Measurements from ENCODE around the gene SOX1.
A peak's percentile ranks its signal among the peaks of the same experiment; 100 is the strongest.

SOX1 gene

DNA sequence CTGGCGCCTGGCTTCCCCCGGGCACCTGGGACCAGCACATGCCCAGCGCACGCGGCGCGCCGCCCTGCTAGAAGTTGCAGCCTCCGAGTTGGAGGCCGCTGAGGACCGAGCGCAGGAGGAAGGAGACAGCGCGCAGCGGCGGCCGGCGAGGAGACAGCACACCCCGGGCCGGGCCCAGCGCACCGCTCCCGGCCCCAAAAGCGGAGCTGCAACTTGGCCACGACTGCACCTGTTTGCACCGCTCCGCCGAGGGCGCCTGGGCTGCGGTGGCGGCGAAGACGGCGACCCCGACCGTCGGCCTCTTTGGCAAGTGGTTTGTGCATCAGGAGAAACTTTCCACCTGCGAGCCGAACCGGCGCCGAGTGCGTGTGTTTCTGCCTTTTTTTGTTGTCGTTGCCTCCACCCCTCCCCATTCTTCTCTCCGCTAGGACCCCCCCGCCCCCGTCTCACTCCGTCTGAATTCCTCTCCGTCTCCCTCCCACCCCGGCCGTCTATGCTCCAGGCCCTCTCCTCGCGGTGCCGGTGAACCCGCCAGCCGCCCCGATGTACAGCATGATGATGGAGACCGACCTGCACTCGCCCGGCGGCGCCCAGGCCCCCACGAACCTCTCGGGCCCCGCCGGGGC, at the start of gene SOX1:
SOX1 (plus strand) TSS at position 34 of the 626 bp plus-strand sequence; CDS start at position 544, 510 bp downstream.
- DNase-seq, result no peak
- Mint-ChIP-seq H3K9me3 (peaks cover 16% of the 10 kb centered on the region), H3K27me3 (peaks cover 73% of the 10 kb centered on the region), H3K4me3 (peak within 1 kb of the TSS; percentile 65), H3K4me1 (ENCODE audit: low read depth) (peaks cover 21% of the 10 kb centered on the region), H3K36me3 (ENCODE audit: low read depth) (peaks cover 3% of the 10 kb centered on the region), H3K27ac (no peak within 1 kb of the TSS)

DNA sequence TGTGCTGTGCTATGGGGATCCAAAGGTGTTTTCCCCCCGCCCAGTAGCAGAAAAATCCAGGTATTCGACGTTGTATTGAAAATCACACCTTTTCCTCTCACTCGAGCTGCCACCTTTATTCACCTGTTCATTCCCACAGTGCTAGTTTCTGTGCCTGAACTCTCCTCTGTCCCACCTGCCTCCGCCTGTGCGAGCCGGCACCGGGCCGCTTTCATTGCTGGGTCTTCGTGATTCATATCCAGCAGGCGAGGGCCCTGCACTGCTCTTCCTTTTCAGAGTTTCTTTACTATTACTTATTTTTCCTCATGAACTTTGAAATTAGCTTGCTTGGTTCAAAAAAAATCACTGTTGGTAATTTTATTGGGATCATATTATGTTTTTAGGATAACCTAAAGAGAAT, 42.4 kb upstream of the SOX1 start:
- H3K27me3 Mint-ChIP-seq, result peaks cover 29% of the 10 kb centered on the region
- no peak overlapping the region for H3K4me3 Mint-ChIP-seq
- no peaks in the 10 kb centered on the region for H3K4me1 Mint-ChIP-seq (ENCODE audit: low read depth)
- DNase-seq, result no peak
- no peaks in the 10 kb centered on the region for H3K9me3 Mint-ChIP-seq
- no peaks in the 10 kb centered on the region for H3K36me3 Mint-ChIP-seq (ENCODE audit: low read depth)
- no peak overlapping the region for H3K27ac Mint-ChIP-seq

DNA sequence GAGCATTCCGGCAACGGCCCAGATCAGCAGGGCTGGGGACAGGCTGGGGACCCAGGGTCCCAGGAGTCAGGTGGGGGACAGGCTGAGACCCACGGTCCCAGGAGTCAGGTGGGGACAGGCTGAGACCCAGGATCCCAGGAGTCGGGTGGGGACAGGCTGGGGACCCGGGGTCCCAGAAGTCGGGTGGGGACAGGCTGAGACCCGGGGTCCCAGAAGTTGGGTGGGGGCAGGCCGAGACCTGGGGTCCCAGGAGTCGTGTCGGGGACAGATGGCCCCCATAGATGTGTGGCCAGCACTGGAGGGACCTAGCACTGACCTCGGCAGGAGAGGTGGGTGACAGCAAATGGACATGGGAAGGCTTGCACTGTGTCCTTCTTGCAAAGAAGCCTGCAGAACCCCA, 39.7 kb upstream of the SOX1 start:
- Mint-ChIP-seq H3K4me1 (ENCODE audit: low read depth) (no peaks in the 10 kb centered on the region), H3K27me3 (peaks cover 22% of the 10 kb centered on the region), H3K4me3 (no peak overlapping the region), H3K9me3 (no peaks in the 10 kb centered on the region), H3K36me3 (ENCODE audit: low read depth) (no peaks in the 10 kb centered on the region), H3K27ac (no peak overlapping the region)
- no peak for DNase-seq

GRCh38 chr13:112028481-112028880, 38.5 kb upstream of the SOX1 start:
- H3K4me1 Mint-ChIP-seq (ENCODE audit: low read depth), result no peaks in the 10 kb centered on the region
- DNase-seq, result no peak
- no peaks in the 10 kb centered on the region for H3K36me3 Mint-ChIP-seq (ENCODE audit: low read depth)
- no peaks in the 10 kb centered on the region for H3K9me3 Mint-ChIP-seq
- no peak overlapping the region for H3K27ac Mint-ChIP-seq
- H3K27me3 Mint-ChIP-seq, result peaks cover 22% of the 10 kb centered on the region
- H3K4me3 Mint-ChIP-seq, result no peak overlapping the region

DNA sequence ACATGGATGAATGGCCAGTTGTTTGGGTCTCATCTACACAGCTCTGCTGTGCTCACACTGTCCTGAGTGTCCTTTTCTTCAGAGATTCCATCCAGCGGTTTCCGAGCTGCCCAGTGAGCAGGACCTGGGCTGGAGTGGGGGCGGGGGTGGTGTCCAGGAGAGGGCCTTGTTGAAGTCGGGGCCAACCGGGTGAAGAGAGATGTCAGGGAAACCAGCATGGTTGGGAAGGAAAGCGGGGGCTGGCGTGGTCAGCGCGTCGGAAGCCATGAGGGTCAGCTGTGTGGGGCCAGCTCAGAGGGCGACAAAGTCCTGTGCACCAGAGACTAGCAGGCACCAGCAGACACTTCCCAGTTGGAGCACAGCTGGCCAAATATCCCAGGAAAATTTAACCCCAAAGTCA, 37.8 kb upstream of the SOX1 start:
- Mint-ChIP-seq H3K36me3 (ENCODE audit: low read depth) (no peaks in the 10 kb centered on the region), H3K27me3 (peaks cover 22% of the 10 kb centered on the region), H3K4me3 (no peak overlapping the region), H3K4me1 (ENCODE audit: low read depth) (no peaks in the 10 kb centered on the region), H3K9me3 (no peaks in the 10 kb centered on the region), H3K27ac (no peak overlapping the region)
- no peak for DNase-seq

DNA sequence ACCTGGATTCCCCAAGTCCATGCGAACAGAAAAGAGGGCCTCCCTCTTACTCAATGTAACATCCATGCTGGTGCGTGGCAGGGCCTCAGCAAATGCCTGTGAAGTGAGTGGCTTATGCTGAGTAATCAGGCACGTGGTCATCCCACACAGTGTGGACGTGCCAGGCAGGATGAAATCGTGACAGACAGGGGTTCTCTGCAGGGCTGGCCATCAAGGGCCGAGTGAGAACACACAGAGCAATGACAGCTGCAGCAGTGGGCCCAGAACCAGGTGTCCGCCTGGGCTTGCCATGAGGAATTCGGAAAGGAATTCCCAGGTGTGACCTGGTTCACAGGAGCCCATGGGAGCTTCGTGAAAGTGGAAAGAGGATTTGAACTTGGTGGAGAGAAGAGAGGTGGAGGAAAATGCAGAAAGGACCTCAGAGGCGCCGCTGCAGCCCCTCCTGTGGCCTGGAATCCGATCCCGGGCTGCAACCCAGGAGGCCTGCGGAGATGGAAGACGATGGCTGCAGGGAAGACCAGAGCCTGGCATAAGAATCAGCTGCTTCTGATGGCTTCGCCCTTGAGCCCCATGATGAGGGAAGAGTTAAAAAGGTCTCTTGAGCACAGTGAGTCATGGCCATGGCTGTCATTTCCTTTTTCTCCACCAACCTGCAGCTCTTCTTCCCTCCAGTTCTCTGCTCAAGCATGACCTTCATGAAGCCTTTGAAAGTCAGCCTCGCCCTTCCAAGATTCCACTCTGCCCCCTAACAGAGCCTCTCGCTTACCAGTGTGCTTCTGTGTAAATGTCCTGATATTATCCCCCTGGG, 34.6 kb upstream of the SOX1 start:
- no peaks in the 10 kb centered on the region for H3K4me1 Mint-ChIP-seq (ENCODE audit: low read depth)
- H3K27me3 Mint-ChIP-seq, result peaks cover 3% of the 10 kb centered on the region
- no peak for DNase-seq
- no peak overlapping the region for H3K27ac Mint-ChIP-seq
- H3K9me3 Mint-ChIP-seq, result no peaks in the 10 kb centered on the region
- no peak overlapping the region for H3K4me3 Mint-ChIP-seq
- H3K36me3 Mint-ChIP-seq (ENCODE audit: low read depth), result no peaks in the 10 kb centered on the region

- H3K27ac Mint-ChIP-seq, result no peak overlapping the region
- H3K4me3 Mint-ChIP-seq, result no peak overlapping the region
- H3K36me3 Mint-ChIP-seq (ENCODE audit: low read depth), result no peaks in the 10 kb centered on the region
- H3K4me1 Mint-ChIP-seq (ENCODE audit: low read depth), result no peaks in the 10 kb centered on the region
- no peak for DNase-seq
- peaks cover 11% of the 10 kb centered on the region for H3K27me3 Mint-ChIP-seq
- no peaks in the 10 kb centered on the region for H3K9me3 Mint-ChIP-seq
These were observed 32.7 kb upstream of the SOX1 start for GRCh38 chr13:112034231-112034630.

DNA sequence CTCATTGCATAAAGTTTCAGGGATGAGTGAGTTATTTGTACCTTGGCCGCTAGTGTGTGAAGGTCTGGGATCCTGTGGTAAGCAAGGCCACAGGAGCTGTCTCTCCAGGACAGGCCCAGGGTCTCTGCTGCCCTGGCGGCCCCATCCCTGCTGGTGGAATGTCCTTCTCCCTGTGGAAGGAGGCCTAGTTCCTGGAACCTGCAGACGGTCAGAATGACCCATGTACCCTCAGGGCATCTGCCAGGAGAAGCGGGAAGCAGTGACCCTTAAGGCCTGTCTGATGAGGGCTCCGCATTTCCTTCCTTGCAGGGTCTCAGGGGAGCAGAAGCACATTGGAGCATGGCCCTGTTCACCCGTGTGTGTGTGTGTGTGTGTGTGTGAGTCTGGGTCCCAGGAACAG, 32.1 kb upstream of the SOX1 start:
- Mint-ChIP-seq H3K4me3 (no peak overlapping the region), H3K27me3 (peaks cover 17% of the 10 kb centered on the region)

DNA sequence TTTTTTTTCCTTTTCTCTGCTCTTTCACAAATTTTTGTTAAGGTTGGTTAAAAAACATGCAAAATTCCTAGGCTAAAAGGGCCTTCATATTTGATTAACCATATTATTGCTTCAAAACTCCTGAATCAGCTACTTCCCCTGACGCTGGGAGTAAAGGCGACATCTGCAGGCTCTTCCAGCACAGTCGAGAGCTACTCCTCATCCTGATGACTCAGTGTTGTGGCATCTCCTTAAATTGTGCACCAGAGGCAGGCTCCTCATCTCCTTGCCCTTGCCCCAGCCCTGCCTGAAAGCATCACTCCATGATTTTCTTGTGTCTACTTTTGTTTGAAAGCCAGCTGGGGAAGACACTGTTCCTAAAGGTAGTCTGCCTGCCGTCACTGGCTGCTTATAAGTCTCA, 24.5 kb upstream of the SOX1 start:
- peaks cover 69% of the 10 kb centered on the region for H3K27me3 Mint-ChIP-seq
- DNase-seq, result no peak

More for the DNA sequence above, 32.1 kb upstream of the SOX1 start:
- Mint-ChIP-seq H3K4me1 (ENCODE audit: low read depth) (no peaks in the 10 kb centered on the region), H3K9me3 (no peaks in the 10 kb centered on the region), H3K27ac (no peak overlapping the region), H3K36me3 (ENCODE audit: low read depth) (no peaks in the 10 kb centered on the region)
- DNase-seq, result no peak

GRCh38 chr13:112052213-112052612, 14.7 kb upstream of the SOX1 start:
- Mint-ChIP-seq H3K27me3 (peaks cover 91% of the 10 kb centered on the region), H3K9me3 (peaks cover 12% of the 10 kb centered on the region), H3K4me1 (ENCODE audit: low read depth) (peaks cover 5% of the 10 kb centered on the region), H3K36me3 (ENCODE audit: low read depth) (no peaks in the 10 kb centered on the region), H3K4me3 (no peak overlapping the region), H3K27ac (no peak overlapping the region)
- no peak for DNase-seq

More for the DNA sequence above, 24.5 kb upstream of the SOX1 start:
- H3K9me3 Mint-ChIP-seq, result peaks cover 21% of the 10 kb centered on the region
- no peak overlapping the region for H3K4me3 Mint-ChIP-seq
- no peak overlapping the region for H3K27ac Mint-ChIP-seq
- no peaks in the 10 kb centered on the region for H3K36me3 Mint-ChIP-seq (ENCODE audit: low read depth)
- no peaks in the 10 kb centered on the region for H3K4me1 Mint-ChIP-seq (ENCODE audit: low read depth)

DNA sequence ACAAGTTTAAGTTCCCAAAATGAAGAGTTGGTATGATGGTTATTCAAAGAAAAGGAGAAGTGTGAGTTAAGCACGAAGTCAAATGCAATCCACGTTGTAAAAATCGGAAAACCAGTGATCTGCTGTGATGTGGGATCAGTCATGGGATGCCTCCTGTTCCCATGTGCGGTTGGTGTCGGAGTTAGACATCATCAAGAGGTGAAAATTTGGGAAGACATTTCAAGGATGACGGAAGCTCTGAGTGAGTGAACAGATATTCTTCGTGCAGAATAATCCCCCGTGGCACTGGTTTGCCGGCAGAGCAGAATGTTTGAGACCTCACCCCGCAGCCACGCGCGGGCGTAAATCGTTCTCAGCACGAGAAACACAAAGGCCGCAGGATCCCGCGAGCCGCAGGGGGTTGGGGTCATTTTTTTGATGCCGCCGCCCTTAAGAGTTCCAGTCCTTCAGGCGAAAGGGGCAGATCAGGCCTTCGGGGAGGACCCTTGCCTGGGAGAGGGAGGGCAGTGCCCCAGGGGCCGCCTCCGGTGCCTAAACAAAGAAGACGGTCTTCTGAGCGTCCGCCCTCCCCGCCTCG, 13.7 kb upstream of the SOX1 start:
- H3K27ac Mint-ChIP-seq, result no peak overlapping the region
- H3K36me3 Mint-ChIP-seq (ENCODE audit: low read depth), result no peaks in the 10 kb centered on the region
- H3K27me3 Mint-ChIP-seq, result peaks cover 91% of the 10 kb centered on the region
- no peak for DNase-seq
- peaks cover 8% of the 10 kb centered on the region for H3K4me1 Mint-ChIP-seq (ENCODE audit: low read depth)
- H3K9me3 Mint-ChIP-seq, result peaks cover 3% of the 10 kb centered on the region
- H3K4me3 Mint-ChIP-seq, result no peak overlapping the region

GRCh38 chr13:112053744-112054615, 13.0 kb upstream of the SOX1 start:
- Mint-ChIP-seq H3K4me3 (no peak overlapping the region), H3K4me1 (ENCODE audit: low read depth) (peaks cover 8% of the 10 kb centered on the region), H3K9me3 (peaks cover 3% of the 10 kb centered on the region), H3K36me3 (ENCODE audit: low read depth) (no peaks in the 10 kb centered on the region), H3K27ac (no peak overlapping the region), H3K27me3 (peaks cover 91% of the 10 kb centered on the region)
- no peak for DNase-seq

- Mint-ChIP-seq H3K27me3 (peaks cover 91% of the 10 kb centered on the region), H3K9me3 (peaks cover 3% of the 10 kb centered on the region), H3K4me3 (no peak overlapping the region), H3K4me1 (ENCODE audit: low read depth) (peaks cover 8% of the 10 kb centered on the region), H3K27ac (peak overlapping the region; percentile 66), H3K36me3 (ENCODE audit: low read depth) (no peaks in the 10 kb centered on the region)
- no peak for DNase-seq
These were observed 12.3 kb upstream of the SOX1 start for GRCh38 chr13:112054616-112055015.

Measured in activated T-cell treated with anti-CD3 and anti-CD28 coated beads, Interleukin-2, amount 50 U/mL, for 24 hours (primary cell).